GDM1 (cell line): ENCODE results near the gene SLC43A2.
A peak's percentile ranks its signal among the peaks of the same experiment; 100 is the strongest.

Experiments used
- DNase-seq: peaks from one replicate; lab custom pipeline; 2025; lab: John Stamatoyannopoulos, UW

The SLC43A2 gene

DNA sequence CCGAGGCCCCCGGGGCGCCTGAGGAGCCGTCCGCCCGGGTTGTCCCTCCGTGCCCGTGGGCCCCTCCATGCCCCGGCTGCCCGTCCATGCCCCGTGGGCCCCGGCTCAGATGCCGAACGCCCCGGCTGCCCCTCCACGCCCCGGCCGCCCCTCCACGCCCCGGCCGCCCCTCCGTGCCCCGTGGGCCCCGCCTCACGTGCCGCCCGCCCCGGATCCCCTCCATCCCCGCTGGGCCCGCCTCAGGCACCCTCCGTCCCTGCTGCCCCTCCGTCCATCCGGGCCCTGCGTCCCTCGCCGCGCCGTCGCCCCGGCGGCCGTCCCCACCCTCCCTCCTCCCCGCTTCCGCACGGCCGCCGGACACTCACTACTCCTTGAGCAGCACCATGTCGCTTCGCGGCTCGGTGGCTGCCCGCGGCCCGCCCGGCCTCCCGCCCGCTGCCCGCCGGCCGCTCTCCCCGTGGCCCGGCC lies 66.4 kb downstream of the SLC43A2 start:
- no peak for DNase-seq

DNA sequence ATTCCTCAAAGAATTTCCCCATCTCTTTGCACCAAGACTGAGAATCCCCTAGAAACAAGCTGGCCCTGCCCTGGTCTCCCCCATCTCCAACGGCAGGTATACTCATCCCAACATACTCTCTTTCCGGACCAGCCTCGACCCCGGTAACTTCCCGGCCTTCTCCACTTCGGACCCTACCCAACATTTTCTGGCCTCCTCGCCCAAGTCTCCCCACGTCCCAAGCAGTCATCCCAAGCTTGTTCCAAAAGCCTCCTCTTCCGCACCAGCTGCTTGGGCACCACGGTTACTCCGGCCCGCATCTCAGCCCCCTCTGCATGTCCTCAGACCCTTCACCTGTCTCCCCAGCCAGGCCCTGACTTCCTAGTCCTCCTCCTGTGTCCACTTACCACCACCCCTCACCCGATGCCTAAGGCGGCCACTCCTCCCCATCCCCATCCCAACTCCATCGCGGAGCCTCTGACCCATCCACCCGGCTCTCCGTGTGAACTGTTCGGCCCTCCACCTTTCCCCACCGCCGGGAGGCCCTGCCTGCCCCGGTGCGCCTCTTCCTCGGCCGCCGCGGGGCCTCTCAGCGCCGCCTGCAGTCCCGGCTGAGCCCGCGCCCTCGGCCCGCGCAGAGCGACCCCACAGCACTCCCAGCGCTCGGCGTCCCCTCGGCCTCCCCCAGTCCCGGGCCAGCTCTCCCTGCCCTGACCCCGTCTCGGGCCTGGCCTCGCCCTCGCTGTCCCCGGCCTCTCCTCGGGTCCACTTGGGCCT lies 67.0 kb downstream of the SLC43A2 start:
- no peak for DNase-seq

DNA sequence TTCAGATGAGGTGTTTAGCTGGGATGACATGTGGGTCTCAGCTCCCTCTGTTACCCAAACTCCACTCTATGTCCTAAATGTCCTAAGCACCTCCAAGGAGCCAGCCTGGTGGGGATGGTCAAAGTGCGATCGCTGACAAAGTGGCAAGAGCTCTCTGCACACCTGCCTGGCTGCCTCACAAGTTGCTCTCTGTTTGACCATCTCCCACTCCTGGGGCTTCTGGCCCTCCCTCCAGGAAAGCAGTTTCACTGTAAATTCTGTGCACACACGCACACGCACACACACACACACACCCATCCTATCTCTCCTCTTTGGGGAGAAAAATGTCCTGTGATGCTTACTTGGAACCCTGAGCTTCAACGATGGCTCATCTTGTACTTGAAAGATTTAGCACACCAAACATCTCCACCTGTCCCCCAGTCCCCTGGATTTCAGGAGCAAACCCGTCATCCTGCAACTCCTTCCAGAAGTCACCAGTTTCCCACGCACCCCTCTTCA lies 67.7 kb downstream of the SLC43A2 start:
- DNase-seq = no peak

DNA sequence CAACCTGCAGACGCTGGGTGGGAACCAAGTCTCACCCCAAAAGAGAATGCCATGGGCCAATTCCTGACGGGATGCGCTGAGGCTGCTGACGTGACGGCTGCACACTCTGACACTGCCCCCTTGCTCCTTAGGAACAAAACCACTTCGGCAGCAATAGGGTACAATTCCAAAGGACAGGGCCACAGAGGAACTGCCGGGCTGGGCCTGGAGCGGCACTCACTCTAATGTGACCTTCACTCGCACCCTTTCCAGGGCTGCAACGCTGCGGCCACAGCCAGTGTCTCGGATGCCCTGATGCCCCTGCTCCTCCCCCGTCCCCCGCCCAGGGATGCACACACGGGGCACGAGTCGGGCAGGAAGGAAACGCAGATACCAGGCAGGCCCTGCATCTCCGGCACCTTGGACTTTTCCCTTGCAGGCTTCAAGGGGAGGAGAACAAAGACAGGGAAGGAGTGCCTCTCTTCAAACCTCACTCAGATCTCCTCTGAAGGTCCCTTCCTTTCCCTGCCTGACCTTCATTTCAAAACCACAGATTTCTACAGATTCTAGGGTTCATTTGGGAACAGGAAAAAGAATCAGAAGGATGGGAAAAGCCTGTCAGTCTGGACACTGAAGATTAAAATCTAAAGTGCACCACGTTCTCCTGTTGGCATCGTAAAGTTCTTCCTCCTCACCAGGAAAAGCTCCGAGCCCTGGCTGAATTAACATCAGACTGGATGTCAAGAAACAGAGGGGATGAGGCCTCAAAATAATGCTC lies 68.4 kb downstream of the SLC43A2 start:
- DNase-seq = no peak

DNA sequence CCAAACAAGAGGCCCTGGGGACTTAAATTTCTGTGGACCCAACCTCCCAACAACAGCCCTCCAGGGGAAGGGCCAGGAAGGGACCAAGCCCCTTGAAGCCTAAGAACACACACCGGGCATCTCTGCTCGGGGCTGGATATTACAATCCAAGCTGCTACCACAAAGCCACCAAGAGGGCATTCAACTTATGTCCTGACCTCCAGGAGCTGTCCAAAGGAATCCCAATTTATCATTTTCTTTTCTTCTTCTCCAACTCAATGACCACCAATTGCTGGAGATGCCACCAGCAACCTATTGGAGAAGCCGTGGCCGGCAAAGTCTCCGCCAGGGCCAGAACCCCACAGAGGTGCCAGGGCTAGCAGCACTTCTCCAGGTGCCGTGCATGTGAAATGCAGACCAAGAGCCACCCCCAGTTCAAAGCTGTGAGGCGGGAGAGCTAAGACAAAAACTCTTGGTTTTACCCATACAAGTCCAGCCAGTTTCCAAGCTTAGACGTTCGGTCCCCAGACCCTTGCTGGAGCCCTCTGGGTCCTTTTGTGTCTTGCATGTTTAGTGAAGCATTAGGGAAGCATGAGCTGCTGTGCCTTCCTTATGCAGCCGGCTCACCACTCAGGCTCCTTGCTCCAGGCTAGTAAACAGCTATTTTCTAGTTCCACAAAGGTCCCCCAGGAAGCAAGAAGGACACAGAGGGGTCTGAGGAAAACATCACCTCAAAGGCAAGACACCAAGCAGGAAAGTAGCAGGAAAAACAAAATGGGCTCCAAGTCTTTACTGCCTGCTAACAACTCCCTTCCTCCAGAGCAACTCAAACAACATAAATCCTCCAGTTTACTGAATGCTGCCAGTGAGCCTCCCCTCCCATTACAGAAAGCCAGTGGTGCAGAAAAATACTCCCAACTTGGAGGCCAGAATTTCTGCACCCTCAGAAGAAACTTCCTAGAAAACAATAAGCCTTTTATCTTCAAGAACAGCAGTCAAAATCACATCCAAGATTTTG lies 69.3 kb downstream of the SLC43A2 start:
- DNase-seq = no peak

DNA sequence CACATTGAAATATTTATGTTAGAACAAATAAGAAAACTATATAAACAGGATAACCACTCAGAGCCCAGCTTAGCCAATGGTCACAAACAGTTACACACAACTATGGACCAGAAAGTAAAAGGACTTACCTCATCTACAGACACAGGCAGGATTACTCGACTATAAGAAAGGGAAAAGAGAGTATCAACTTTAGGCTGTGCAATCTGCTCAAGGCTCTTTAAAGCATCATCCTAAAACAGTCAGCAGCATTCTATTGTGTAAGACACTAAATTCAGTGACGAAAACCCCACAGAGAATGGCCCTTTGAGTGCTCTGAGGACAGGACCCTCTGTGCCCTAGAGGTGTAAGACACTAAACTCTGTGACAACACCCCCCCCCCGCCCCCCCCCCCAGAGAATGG lies 70.2 kb downstream of the SLC43A2 start:
- DNase-seq = no peak

DNA sequence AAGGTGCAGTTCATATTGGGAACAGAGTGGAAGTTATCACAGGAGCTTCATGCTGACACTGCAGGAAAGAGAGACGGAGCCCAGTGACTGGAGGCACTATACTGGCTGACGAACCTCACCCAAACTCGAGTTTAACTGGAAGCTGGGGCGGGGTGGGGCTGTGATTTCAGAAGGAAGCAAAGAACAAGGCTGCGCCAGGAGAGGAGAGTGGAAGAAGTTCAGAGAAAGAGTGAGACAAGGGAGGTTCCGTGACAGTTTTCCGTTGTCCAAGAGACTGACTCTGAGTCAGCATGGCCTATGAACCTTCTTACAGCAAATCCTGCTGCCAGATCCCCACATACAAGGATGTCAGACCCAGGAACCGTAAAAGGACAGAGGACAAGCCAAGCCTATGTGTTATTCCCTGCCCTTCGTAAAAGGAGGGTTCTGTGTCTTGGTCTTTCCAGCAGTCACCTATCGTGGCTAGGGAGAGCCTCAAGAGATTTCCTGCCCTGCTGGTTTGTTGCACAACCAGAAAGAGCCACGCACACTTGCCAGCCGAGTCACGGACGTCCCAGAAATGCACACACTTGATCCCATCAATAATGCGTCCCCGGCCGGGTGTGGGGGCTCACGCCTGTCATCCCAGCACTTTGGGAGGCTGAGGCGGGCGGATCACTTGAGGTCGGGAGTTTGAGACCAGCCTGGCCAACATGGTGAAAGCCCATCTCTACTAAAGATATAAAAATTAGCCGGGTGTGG lies 71.1 kb downstream of the SLC43A2 start:
- no peak for DNase-seq

DNA sequence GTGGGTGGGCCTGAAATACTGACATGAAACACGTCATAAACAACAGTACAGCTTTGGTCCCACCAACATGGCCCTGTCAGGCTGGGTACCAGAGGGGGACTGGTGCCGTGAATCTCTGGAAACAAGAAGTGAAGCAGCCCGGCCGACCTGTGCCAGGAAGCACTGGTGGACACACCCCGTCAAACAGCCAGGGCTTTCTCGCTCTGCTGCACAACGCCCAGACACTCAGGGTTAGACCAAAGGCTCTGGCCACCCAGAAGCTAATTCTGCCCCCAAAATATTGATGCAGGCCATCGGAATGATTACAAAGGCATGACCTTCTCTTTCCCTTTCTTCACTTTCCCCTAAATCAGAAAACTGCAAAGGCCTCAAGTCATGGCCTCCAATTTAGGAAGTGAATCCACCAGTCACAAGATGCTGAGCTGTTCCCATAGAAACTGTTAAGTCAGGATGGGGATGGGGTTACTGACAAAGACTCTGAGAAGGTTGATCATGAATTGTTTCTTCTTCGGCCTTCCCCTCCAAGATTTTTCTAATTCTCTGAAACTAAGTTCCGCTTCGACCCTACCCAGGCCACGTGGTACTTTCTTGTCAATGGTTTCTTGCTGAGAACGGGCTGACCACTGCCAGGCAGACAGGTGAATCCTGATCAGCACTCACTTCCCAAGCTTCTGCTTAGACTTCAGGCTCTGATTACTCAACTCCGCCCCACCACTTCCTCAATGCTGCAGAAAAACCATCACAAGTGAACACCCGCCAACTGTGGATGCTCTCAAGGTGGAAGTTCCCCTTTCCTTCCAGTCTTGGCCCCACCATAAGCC lies 72.8 kb downstream of the SLC43A2 start:
- peak; percentile 61 for DNase-seq

DNA sequence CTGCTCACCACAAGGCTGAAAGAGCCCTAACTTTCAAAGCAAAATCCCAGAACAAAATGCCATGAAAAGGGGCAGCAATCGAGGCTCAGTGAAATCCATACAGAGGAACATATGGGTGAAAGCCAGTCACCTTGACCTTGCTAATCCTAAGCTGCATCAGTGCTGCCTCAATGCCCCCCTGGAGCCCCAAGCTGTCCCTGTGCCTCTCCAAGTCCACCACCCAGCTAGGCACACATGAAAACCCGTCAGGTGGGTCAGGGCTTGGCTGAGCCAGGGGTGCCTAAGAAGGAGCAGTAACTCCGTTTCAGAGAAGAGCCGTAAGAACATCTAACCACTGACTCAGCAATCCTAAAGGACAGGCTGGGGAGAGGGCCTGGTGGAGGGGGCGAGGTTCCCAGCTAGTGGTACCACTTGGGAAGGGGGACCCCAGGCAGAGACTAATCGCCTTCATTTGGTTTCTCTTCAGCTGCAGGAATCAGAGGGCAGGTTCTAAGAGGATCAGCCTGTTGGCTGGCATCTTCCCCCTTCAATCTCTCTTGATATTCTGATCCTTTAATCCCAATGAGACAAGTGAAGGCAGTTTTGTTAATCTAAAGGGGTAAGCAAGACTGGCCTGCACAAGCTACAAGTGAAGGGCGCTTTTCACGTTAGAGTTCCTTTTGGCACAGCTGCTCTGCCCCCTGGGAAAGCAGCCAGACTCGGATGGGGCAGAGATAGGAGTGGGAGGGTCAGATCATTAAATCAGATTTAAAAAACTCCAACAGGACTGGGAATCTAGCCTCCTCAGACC lies 73.7 kb downstream of the SLC43A2 start:
- no peak for DNase-seq

DNA sequence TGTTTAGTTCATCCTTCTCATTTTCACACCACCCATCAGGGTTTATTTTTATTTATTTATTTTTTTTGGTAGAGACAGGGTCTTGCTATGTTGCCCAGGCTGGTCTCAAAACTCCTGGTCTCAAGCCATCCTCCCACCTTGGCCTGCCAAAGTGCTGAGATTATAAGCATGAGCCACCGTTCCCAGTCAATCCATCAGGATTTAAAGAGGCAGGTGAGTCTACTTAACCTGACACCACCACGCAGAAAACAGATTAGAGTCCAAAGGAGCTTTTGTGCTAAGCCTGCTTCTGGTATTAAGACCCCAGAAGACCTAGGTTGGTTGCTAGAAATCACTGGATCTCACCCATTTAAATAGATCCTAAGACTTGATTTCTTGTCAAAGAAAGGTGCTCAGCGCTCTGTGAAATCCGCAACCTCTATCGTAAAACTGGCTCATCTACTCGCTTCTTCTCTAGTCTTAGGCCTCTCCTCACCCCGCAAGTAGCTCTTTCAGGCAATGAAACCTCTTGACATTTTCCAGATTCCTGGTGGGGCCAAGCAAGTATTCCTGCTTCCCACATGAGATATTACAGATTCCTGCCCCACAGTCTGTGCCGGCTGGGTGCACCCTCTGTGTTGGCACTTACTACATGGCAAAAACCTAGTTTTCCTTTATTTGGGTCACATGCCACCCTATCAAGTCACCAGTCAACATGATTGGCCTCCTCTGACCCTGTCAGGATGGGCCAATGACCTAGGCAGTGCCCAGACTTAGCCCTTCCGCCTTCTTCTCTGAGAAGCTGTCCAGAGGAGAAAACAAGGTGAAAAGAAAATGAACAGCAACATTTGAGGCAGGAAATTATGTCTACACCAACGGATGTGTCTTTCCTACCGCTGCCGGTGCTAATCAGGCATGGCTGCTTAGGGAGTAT lies 75.0 kb downstream of the SLC43A2 start:
- DNase-seq = no peak

DNA sequence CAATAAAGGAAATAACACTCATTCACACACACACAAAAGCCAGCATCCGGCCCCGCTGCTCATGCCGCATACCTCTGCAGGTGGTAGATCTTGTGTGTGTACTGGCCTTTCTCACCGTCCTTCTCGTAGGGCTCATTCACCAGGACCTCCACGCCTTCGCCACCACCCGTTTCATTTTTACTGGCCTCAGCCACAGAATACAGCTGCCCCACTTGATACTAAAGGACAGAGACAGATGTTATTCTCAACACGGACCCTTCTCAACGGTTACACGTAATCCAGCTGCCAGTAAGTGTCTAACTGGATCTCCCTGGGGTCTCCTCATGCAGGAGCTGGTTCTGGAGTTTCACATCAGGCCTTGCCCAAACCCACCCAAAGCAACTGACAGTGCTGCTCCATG lies 75.7 kb downstream of the SLC43A2 start:
- DNase-seq = no peak

DNA sequence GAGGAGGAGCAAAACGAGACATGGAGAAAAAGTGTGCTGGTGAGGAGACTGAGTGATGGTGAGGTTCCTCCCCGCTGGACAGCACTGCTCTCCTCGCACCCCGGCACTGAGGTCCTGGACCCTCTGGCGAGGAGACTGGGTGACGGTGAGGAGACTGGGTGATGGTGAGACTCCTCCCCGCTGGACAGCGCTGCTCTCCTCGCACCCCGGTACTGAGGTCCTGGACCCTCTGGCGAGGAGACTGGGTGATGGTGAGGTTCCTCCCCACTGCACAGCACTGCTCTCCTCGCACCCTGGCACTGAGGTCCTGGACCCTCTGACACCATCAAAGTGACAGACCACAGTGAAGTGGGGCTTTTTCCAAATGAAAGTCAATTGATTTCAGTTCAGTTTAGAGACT lies 76.9 kb downstream of the SLC43A2 start:
- no peak for DNase-seq

DNA sequence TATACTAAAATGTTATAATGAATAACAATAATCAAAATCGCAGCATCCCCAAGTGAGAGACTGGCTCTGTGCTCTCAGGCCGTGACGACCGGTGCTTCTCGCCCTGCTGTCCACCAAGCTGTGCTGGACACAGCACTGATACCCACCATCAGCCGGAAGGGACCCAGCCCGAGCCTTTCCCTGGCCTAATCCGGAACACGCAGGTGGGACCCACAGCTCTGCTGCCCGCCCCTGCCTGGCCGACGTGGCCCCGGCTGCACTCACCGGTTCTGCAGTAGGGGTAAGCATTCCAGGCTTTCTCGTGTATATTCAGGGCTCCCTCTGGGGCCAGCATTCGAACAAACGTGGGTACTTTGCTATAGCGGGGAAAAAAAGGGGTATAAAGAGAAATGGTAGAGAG lies 80.6 kb downstream of the SLC43A2 start:
- DNase-seq = no peak

DNA sequence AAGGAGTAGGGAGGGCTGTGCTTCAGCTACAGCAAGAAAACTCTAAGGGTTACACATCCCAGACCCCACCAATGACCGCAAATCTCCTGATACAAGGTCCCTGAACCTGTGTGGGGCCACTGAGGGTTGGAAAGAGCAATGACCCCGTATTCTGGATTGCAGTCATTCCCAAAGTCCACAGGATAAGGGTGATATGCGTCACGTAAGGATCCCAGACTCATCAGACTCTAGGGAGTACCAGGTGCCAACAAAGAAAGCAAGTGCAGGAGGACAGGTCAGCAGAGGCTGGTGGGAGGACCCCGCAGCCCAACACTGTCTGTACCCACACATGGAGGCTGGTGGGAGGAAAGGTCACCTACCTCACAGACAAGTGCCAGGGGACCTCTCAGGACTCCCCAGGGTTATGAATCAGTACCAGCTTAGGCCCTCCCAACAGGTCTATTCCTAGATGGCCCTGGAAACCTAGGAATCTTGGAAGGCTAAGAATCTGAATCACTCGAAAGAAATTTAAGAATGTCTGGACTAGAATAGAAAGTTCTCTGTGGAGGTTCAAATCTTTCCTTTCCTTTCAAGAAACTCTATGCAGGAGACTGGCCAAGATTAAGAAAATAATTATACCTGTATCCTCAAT lies 82.2 kb downstream of the SLC43A2 start:
- no peak for DNase-seq

DNA sequence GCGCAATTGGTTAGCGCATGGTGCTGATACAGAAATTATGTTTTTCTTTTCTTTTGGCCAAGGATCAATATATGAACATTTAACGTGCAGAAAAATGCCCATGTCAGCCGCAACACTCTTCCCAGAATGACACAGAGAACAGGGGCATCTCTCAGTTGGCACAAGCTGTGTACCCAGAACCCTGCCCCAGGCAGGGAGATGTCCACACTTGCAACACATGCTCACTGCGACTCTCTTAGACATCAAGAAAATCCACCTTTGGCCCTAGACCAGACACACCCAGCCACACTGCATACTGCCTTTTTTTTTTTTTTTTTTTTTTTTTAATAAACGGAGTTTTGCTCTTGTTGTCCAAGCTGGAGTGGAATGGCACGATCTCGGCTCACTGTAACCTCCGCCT lies 83.0 kb downstream of the SLC43A2 start:
- no peak for DNase-seq

DNA sequence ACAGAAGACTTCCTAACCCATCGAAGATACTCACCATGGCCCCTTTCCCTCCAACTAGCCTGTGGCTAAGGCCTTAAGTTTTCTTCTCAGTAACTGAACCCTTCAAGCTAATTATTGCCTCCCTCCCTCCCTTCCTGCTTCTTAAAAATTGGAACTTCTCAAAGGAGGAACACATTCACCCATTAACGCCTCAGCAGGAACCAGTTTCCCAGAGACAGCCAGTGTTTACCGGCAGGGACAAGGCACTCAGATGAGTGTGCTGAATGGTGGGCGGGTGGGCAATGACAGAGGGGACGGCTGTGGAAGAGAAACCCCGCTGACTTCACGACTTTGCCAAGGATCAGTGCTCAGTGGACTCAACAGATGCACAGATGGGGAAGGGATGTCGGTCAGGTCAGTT lies 86.3 kb downstream of the SLC43A2 start:
- DNase-seq = no peak

DNA sequence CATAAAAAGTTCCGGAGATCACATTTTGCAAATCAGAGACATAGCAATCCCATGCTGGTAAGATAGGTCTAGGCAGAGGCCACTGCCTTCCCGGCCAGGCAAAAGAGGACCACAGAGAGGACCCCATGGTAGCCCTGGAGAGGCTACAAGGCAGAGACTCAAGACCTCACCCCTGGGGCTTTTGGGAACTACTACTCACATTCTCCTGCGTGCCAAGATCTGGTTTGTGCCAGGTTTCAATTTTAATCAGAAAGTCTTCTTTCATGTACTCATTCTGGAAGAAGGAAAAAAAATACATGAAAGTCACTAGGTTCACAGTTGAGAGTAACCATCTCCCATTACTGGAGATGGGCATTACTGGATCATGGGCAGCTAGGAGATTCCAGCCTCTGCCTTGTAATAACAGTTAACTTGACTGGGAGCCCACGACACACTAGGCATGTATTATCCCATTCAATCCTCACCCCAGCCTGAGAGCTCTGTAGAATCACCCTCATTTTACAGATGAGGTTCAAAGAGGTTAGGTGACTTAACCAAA lies 87.2 kb downstream of the SLC43A2 start:
- no peak for DNase-seq

DNA sequence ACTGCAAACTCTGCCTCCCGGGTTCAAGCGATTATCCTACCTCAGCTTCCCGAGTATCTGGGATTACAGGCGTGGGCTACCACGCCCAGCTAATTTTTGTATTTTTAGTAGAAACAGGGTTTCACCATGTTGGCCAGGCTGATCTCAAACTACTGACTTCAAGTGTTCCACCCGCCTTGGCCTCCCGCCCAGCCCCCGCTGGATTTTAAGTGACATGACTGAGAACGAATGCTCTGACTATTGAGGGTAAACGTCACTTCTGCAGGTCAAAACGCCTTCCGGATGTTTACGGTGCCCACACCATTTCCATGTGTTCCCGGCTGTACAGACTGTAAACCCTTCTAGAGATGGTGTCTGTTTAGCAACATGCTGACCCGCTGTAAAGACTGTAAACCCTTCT lies 88.8 kb downstream of the SLC43A2 start:
- DNase-seq = no peak
